K562 (cell line): ENCODE results near the gene ITPR1. TPM values are rescaled to one million over a fixed set of nuclear protein-coding genes. Genes with fewer than 3 reads are reported as not detected.

Experiments used
- ARID1B ChIP-seq: fragments of 450-650 bp; IDR thresholded peaks from 2 replicates; pipeline ENCODE4 v1.6.1; 2016; ENCODE audit warnings: antibody characterized with exemption, mild to moderate bottlenecking, inconsistent platforms
- ARID2 ChIP-seq: fragments of 450-650 bp; IDR thresholded peaks from 2 replicates; pipeline ENCODE4 v1.6.1; 2017; ENCODE audit warnings: antibody characterized with exemption, mild to moderate bottlenecking
- ASH1L ChIP-seq: fragments of 450-650 bp; IDR thresholded peaks from 2 replicates; pipeline ENCODE4 v1.6.1; 2018; ENCODE audit warnings: borderline replicate concordance, mild to moderate bottlenecking, low read depth; ENCODE audit not compliant: partially characterized antibody
- CHD2 ChIP-seq: IDR thresholded peaks from 2 replicates; pipeline ENCODE4 v1.6.1; 2011; ENCODE audit warnings: low read depth, low read length
- EP400 ChIP-seq: fragments of 450-650 bp; IDR thresholded peaks from 2 replicates; pipeline ENCODE4 v1.6.1; 2017; ENCODE audit warnings: antibody characterized with exemption, mild to moderate bottlenecking, moderate library complexity
- FOXK1 ChIP-seq: sonication (generic); formaldehyde crosslinking; IDR thresholded peaks from 2 replicates; pipeline ENCODE4 v1.8.0; 2022; ENCODE audit warnings: missing genetic modification reagents, mild to moderate bottlenecking, borderline replicate concordance
- KLF1 ChIP-seq: fragments of 450-650 bp; IDR thresholded peaks from 2 replicates; pipeline ENCODE4 v1.6.1; 2016; ENCODE audit warnings: missing genetic modification characterization, missing compliant biosample characterization
- KLF13 ChIP-seq: fragments of 450-650 bp; IDR thresholded peaks from 2 replicates; pipeline ENCODE4 v1.6.1; 2016; ENCODE audit warnings: missing genetic modification characterization, low read depth, mild to moderate bottlenecking, missing compliant biosample characterization, moderate library complexity, borderline replicate concordance
- MAFK ChIP-seq: IDR thresholded peaks from 2 replicates; pipeline ENCODE4 v1.6.1; 2011; ENCODE audit warnings: low read length, improper control_type of control experiment
- MCM7 ChIP-seq, 2 experiments: fragments of 450-650 bp; IDR thresholded peaks; 2 replicates each; pipeline ENCODE4 v1.6.1; 2016 to 2018
- NFE2 ChIP-seq: IDR thresholded peaks from 2 replicates; pipeline ENCODE4 v1.6.1; 2014; ENCODE audit warnings: antibody characterized with exemption, low read depth
- POLR2AphosphoS2 ChIP-seq: IDR thresholded peaks from 2 replicates; pipeline ENCODE4 v1.6.1; 2012; ENCODE audit warnings: low read length, improper control_type of control experiment
- RAD51 ChIP-seq: fragments of 450-650 bp; IDR thresholded peaks from 2 replicates; pipeline ENCODE4 v1.7.1; 2016; ENCODE audit warnings: low read depth, mild to moderate bottlenecking, borderline replicate concordance
- RUNX1 ChIP-seq: sonication (generic); IDR thresholded peaks from 2 replicates; pipeline ENCODE4 v1.6.1; 2016; ENCODE audit warnings: antibody characterized with exemption, low read depth
- ZBTB8A ChIP-seq: fragments of 450-650 bp; IDR thresholded peaks from 2 replicates; pipeline ENCODE4 v1.6.1; 2018; ENCODE audit warnings: mild to moderate bottlenecking, moderate library complexity; ENCODE audit not compliant: partially characterized antibody
- ZC3H4 ChIP-seq: sonication (generic); formaldehyde crosslinking; IDR thresholded peaks from 2 replicates; pipeline ENCODE4 v1.9.0; 2021; ENCODE audit warnings: missing genetic modification reagents, borderline replicate concordance
- ZNF12 ChIP-seq: sonication (generic); formaldehyde crosslinking; IDR thresholded peaks from 2 replicates; pipeline ENCODE4 v1.4.0; 2020; ENCODE audit warnings: mild to moderate bottlenecking, missing genetic modification reagents
- ZNF41 ChIP-seq: fragments of 250-450 bp; sonication (Bioruptor Pico); conservative IDR thresholded peaks from 2 replicates; pipeline ENCODE4 v1.4.0; 2020; ENCODE audit warnings: mild to moderate bottlenecking
- ZNF551 ChIP-seq: fragments of 250-450 bp; sonication (Bioruptor Pico); IDR thresholded peaks from 2 replicates; pipeline ENCODE4 v1.5.0; 2021; ENCODE audit warnings: mild to moderate bottlenecking, moderate library complexity
- ZNF589 ChIP-seq: fragments of 200-800 bp; sonication (Bioruptor generic); IDR thresholded peaks from 2 replicates; pipeline ENCODE4 v1.6.1; 2016; ENCODE audit warnings: low read depth, missing genetic modification characterization, missing compliant biosample characterization
- ZNF639 ChIP-seq, 2 experiments: fragments of 200-800 bp in 1 of 2; sonication (Bioruptor generic) in 1 of 2; sonication (generic) in 1 of 2; formaldehyde crosslinking in 1 of 2; IDR thresholded peaks in 1 of 2; conservative IDR thresholded peaks in 1 of 2; 2 replicates each; pipeline versions ENCODE4 v1.5.0 to v1.6.1; 2016 to 2020; ENCODE audit warnings: missing compliant biosample characterization in 1 of 2, missing genetic modification characterization in 1 of 2, missing genetic modification reagents in 1 of 2
- polyA plus RNA-seq, 8 experiments: library from polyadenylated mRNA; depleted of rRNA in 4 of 8; stranded (reverse) in 5 of 8; unstranded in 3 of 8; fragments of >200 nt; fragmentation: Nextera tagmentation in 2 of 8; fragmentation: Illumina TruSeq in 1 of 8; extraction: Ambion mirVana in 2 of 8; extraction: Trizol in 1 of 8; gene quantifications; 2 replicates each; pipeline versions ENCODE4 v1.2.1 to v1.2.3, GENCODE V29; 2011 to 2014; ENCODE audit warnings: inconsistent platforms in 1 of 8, missing spikeins in 1 of 8
- total RNA-seq, 7 experiments: library from RNA; depleted of rRNA in 6 of 7; stranded (reverse); fragments of >200 nt in 6 of 7; fragmentation: Illumina TruSeq in 2 of 7; extraction: Trizol in 2 of 7; gene quantifications; 2 replicates each; pipeline versions ENCODE4 v1.2.1 to v1.2.3, GENCODE V29; 2011 to 2021; ENCODE audit warnings: low replicate concordance in 1 of 7
- TF ChIP-seq, protein P1 (sequence below): fragments of 250-450 bp; sonication (Bioruptor Pico); IDR thresholded peaks from 2 replicates; pipeline ENCODE4 v1.8.0; 2021; ENCODE audit warnings: moderate library complexity, mild to moderate bottlenecking, inconsistent platforms
- TF ChIP-seq, protein P2 (sequence below): sonication (generic); formaldehyde crosslinking; IDR thresholded peaks from 2 replicates; pipeline ENCODE4 v1.8.0; 2022; ENCODE audit warnings: mild to moderate bottlenecking, missing genetic modification reagents
- TF ChIP-seq, protein P3 (sequence below), 2 experiments: fragments of 450-650 bp; conservative IDR thresholded peaks; 2 replicates each; pipeline ENCODE4 v1.6.1; 2017; ENCODE audit warnings: mild to moderate bottlenecking in 2 of 2, moderate library complexity in 2 of 2

The ITPR1 gene
- total and polyA plus RNA-seq, 9 of the 15 experiments (the other 6 are each of a cell fraction or from before 2014, with no cell fraction given), result 22.4 to 40.0 (median 27.4) TPM

- TF ChIP-seq, protein P1, sequence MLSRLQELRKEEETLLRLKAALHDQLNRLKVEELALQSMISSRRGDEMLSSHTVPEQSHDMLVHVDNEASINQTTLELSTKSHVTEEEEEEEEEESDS (CRISPR knock-in tag), result no peak
- TF ChIP-seq ZBTB8A (no peak), NFE2 (peak; percentile 68; the same call in 1 of the 2 replicates), KLF13 (tag) (no peak), KLF1 (no peak), ZC3H4 (CRISPR knock-in tag) (no peak), FOXK1 (CRISPR knock-in tag) (no peak), MAFK (no peak), MCM7 (IDR thresholded peaks at IDR 0.05) (no peak), EP400 (no peak), ARID1B (peak; percentile 99), ZNF41 (CRISPR knock-in tag) (no peak), ASH1L (no peak), CHD2 (peak; percentile 38; the same call in 1 of the 2 replicates), RAD51 (no peak), ZNF12 (CRISPR knock-in tag) (no peak), RUNX1 (no peak; the same call in 1 of the 2 replicates), POLR2AphosphoS2 (no peak), ZNF551 (CRISPR knock-in tag) (no peak), ZNF589 (peak; percentile 82), ARID2 (no peak), ZNF639 (CRISPR knock-in tag; conservative IDR thresholded peaks at IDR 0.05 in 1 of 2, IDR thresholded peaks at IDR 0.05 in 1 of 2) (peak in 1 of 2 experiments; percentile 84; a peak in 2 of 4 replicates)
- TF ChIP-seq, protein P2, sequence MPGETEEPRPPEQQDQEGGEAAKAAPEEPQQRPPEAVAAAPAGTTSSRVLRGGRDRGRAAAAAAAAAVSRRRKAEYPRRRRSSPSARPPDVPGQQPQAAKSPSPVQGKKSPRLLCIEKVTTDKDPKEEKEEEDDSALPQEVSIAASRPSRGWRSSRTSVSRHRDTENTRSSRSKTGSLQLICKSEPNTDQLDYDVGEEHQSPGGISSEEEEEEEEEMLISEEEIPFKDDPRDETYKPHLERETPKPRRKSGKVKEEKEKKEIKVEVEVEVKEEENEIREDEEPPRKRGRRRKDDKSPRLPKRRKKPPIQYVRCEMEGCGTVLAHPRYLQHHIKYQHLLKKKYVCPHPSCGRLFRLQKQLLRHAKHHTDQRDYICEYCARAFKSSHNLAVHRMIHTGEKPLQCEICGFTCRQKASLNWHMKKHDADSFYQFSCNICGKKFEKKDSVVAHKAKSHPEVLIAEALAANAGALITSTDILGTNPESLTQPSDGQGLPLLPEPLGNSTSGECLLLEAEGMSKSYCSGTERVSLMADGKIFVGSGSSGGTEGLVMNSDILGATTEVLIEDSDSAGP (CRISPR knock-in tag), result no peak
- TF ChIP-seq, protein P3, sequence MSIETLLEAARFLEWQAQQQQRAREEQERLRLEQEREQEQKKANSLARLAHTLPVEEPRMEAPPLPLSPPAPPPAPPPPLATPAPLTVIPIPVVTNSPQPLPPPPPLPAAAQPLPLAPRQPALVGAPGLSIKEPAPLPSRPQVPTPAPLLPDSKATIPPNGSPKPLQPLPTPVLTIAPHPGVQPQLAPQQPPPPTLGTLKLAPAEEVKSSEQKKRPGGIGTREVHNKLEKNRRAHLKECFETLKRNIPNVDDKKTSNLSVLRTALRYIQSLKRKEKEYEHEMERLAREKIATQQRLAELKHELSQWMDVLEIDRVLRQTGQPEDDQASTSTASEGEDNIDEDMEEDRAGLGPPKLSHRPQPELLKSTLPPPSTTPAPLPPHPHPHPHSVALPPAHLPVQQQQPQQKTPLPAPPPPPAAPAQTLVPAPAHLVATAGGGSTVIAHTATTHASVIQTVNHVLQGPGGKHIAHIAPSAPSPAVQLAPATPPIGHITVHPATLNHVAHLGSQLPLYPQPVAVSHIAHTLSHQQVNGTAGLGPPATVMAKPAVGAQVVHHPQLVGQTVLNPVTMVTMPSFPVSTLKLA (conservative IDR thresholded peaks at IDR 0.05), result peak; percentile 56 to 67; a peak in 3 of 4 replicates
These were observed 40.6 kb downstream of the ITPR1 start (continued) for GRCh38 chr3:4533489-4534443.
